Urinary bladder (tissue), 4 donors: ENCODE data around the gene ITPK1. TPM values are rescaled to one million over a fixed set of nuclear protein-coding genes. Genes with fewer than 3 reads are reported as not detected.

ENCODE experiments used
- DNase-seq: peaks from one replicate; pipeline ENCODE4 v3.0.0-alpha.2; 2015; ENCODE audit errors: extremely low spot score
- H3K27ac ChIP-seq: one replicate; pipeline ENCODE4 v1.5.1; 2013; ENCODE audit warnings: low read depth, mild to moderate bottlenecking, moderate library complexity
- H3K36me3 ChIP-seq: one replicate; pipeline ENCODE4 v1.6.1; 2013; ENCODE audit warnings: mild to moderate bottlenecking, moderate library complexity; ENCODE audit not compliant: insufficient read depth
- H3K4me1 ChIP-seq: one replicate; pipeline ENCODE4 v1.6.1; 2013; ENCODE audit warnings: mild to moderate bottlenecking, moderate library complexity; ENCODE audit not compliant: insufficient read depth
- H3K4me3 ChIP-seq: one replicate; pipeline ENCODE4 v1.5.1; 2013; ENCODE audit warnings: low read depth, low read length
- WGBS: extraction: QIAGEN DNeasy Blood & Tissue Kit; methylation state at CpG from one replicate; pipeline ENCODE4 v1.1.7; 2013; 5-methylcytosine and 5-hydroxymethylcytosine counted together
- polyA plus RNA-seq: library from polyadenylated mRNA; stranded (reverse); fragments of 200-250 nt; gene quantifications from one replicate; pipeline ENCODE4 v1.2.3, GENCODE V29; 2013
- total RNA-seq: library from RNA; depleted of rRNA; stranded (reverse); fragments of >200 nt; gene quantifications from one replicate; pipeline ENCODE4 v1.2.3, GENCODE V29; 2014
- donor health status: healthy with polysubstance abuse.
- donor health status: healthy.

Gene ITPK1
- total and polyA plus RNA-seq, 2 donors = 15.8 to 109 TPM

DNA sequence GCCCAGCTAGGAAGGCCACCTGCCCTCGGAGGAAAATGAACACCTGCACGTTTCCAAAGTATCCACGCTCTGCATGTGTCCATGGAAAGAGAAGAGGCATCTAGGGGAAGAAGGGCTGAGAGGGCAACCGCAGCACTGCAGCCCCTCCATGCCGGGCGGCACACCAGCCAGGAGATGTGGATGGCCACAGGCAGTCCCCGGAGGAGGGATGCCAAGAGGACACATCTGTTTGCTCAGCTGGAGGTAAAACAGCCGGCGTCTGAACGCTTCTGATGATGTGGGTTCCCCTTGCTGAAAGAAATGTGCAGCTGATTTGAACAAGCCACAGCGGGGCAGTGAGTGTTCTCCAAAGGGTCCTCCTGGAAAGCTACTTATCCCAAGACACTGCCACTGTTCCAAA, 158.8 kb downstream of the ITPK1 start:
- DNase-seq = no peak
- Histone ChIP-seq H3K36me3 (peaks cover 4% of the 10 kb centered on the region), H3K4me3 (no peak overlapping the region), H3K4me1 (no peaks in the 10 kb centered on the region), H3K27ac (no peak overlapping the region)
- WGBS = 89% methylated on average over 11 of the region's 11 CpGs

DNA sequence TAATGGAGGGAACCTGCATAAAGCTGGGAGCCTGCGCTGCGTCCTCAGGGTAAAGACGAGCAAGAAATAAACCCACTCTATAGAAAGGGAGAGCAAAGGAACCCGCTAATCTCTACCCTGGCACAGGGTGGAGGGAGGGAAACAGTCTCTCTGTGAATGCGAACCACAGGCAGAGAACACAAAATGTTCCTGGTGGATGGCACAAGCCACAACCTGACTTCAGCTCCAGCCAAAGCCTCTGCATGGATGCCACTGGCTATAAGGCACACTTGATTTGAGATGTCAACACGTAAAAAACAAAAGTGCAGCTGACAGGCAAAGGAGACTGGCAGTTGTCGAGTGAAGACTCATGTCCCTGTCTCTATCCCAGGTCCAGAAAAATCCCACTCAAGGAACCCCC, 160.3 kb downstream of the ITPK1 start:
- Histone ChIP-seq H3K36me3 (peaks cover 4% of the 10 kb centered on the region), H3K4me1 (no peaks in the 10 kb centered on the region), H3K27ac (no peak overlapping the region), H3K4me3 (no peak overlapping the region)
- WGBS = 96% methylated on average over 7 of the region's 7 CpGs
- DNase-seq = no peak

DNA sequence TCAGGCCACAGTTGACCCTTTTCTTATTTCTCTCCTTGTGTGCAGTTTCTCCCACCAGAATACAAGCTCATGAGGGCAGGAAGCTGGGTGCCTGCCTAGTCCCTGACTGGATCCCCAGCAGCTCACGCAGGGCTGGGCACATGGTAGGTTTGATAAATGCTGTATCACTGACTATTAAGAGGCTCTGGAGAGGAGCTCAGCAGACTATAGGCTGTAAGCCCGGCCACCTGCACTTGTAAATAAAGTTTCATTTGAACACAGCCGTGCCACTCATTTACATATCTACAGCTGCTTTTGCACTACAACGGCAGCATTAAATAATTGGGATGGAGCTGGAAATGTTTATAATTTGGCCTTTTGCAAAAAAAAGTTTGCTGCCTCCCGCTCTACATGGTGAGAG, 160.8 kb downstream of the ITPK1 start:
- Histone ChIP-seq H3K4me1 (no peaks in the 10 kb centered on the region), H3K27ac (no peak overlapping the region), H3K4me3 (no peak overlapping the region), H3K36me3 (peaks cover 4% of the 10 kb centered on the region)
- WGBS = 83% methylated on average over 5 of the region's 5 CpGs
- no peak for DNase-seq

DNA sequence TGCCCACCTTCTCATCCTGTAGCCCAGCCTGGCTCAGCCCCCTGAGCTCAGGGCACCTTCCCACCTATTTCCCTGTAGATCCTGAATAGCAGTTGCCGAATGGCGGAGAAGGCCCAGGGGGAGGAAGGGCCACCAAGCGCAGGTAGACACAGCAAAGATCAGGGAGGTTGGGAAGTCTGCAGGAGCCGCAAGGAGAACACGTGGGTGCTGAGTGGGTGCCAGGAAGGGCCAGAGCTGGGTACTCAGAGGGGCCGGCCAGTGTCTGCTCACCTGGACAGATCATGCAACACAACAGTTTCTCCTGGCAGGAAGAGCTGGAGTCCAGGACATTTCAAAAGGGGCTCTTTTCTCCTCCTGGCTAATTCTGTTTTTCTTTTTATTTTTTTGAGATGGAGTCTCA, 162.2 kb downstream of the ITPK1 start:
- 91% methylated on average over 6 of the region's 6 CpGs for WGBS
- Histone ChIP-seq H3K4me1 (no peaks in the 10 kb centered on the region), H3K36me3 (no peaks in the 10 kb centered on the region), H3K4me3 (no peak overlapping the region), H3K27ac (no peak overlapping the region)
- no peak for DNase-seq

DNA sequence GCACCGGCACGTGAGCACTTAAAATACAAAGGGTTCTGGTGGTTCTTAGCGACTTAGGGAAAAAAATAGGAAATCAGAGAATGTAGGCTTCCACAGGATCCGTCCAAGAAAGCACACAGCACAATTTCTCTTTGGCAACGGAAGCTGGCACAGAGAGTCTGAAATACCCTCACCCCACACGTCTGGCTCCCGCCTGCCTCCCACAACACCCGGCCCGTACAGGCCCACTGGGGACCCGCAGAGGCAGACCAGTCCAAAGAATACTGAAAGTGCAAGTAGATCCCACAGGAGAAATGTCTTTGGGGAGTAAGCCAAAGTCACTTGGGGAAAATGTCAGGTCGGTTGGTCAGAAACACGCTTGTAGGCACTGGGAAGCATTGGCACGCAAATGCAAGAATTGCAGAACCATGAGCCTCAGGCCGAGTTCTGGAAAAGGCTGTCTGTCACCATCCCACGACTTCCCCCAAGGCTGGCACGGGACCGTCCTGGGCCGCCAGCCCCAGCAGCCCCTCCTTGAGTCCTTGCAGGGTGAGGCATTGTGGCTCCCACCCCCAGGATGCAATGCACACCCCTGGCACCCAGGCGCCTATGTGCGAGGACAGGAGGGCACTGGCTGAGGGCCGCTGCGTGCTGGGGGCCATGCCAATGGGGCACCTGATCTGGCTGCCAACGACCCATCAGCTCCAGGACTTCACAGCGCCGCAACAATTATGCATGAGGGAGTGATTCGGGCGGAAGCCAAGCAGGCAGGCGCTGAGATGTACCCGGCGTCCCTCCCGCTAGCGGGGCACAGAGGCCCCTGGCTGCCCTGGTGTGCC, 163.0 kb downstream of the ITPK1 start:
- DNase-seq = no peak
- no peaks in the 10 kb centered on the region for H3K4me1 ChIP-seq
- no peaks in the 10 kb centered on the region for H3K36me3 ChIP-seq
- no peak overlapping the region for H3K4me3 ChIP-seq
- WGBS = 89% methylated on average over 32 of the region's 32 CpGs
- H3K27ac ChIP-seq = no peak overlapping the region

DNA sequence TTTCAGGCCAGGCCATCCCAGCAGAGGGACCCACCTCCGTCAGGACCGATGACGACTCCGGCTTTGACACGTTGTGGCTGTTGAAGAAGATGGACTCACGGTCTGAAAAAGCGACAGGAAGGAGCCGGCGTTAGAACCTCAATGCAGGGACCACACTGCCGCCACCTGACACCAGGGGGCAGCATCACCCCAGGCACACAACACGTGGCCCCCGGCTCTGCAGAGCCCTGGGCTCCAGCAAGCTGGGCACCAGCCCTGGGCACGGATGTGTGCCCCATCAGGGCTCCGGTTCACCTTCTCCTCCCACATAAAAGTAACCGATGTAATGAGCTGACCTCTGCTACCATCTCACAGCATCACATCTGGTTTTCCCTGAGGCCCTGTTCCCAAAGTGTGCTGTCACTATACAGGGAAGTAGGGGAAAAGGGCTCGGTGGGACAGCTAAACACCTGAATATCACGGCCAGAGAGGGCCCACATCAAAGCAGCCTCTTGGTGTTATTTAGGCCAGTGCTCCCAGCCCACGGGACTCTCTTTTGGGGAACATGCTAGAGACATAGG, 163.7 kb downstream of the ITPK1 start:
- no peaks in the 10 kb centered on the region for H3K36me3 ChIP-seq
- WGBS = 17% methylated on average over 18 of the region's 18 CpGs
- H3K4me1 ChIP-seq = no peaks in the 10 kb centered on the region
- DNase-seq = no peak
- H3K27ac ChIP-seq = no peak overlapping the region
- H3K4me3 ChIP-seq = no peak overlapping the region

DNA sequence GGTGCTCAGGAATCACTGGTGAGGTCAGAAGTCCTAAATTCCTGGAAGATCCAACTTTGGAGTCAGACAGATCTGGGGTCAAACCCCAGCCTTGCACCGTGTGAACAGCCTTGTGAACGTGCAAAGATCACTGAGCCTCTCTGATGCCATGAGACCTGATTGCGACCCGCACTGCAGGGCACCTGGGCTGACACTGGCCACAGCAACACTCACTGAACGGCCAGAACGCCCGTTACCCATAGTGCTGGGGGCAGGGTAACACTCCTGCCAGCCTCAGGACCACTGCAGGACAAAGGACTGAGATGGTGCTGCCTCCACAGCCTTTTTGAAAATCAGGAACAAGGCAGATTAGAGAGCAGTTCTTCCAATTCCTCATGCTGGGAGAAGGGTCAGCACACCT, 164.5 kb downstream of the ITPK1 start:
- Histone ChIP-seq H3K4me1 (no peaks in the 10 kb centered on the region), H3K27ac (no peak overlapping the region), H3K36me3 (no peaks in the 10 kb centered on the region), H3K4me3 (no peak overlapping the region)
- 92% methylated on average over 7 of the region's 7 CpGs for WGBS
- no peak for DNase-seq

DNA sequence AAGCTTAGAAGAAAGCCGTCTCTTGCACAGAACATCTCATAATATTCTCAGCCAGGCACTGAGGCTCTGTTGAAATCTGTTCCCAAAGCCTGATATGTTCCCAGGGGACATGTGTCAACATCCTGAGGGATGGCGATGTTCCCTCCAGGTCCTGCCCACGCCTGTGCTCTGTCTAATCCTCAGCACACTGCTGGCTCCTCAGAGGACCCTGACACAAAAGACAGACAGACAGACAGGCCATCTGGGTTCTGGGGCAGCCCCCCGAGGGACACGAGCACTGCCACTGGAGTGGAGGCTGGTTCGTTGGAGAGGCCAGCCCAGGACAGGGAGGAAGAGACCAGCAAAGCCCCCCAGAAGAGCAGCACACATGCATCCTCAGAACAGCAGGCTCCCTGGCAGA, 165.0 kb downstream of the ITPK1 start:
- 80% methylated on average over 6 of the region's 6 CpGs for WGBS
- no peak for DNase-seq
- H3K27ac ChIP-seq = no peak overlapping the region
- no peaks in the 10 kb centered on the region for H3K4me1 ChIP-seq
- no peaks in the 10 kb centered on the region for H3K36me3 ChIP-seq
- no peak overlapping the region for H3K4me3 ChIP-seq

DNA sequence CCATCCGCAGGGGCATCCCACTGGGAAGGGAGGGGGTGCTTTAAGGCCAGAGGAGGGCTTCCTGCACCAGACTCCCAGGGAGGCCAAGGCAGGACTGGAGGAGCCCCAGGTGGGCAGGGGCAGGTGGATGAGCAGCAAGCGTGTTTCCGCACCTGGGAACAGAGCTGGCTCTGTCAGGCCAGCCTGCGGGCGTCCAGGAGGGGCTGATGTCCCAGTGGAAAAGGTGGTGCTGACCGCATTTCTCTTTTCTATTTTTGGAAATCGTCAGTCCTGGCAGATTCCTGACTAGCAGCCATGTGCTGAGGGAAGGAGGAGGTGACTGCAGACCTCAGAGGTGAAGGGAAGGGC, 165.6 kb downstream of the ITPK1 start:
- WGBS = 81% methylated on average over 7 of the region's 7 CpGs
- H3K4me1 ChIP-seq = no peaks in the 10 kb centered on the region
- DNase-seq = no peak
- H3K4me3 ChIP-seq = no peak overlapping the region
- H3K27ac ChIP-seq = no peak overlapping the region
- no peaks in the 10 kb centered on the region for H3K36me3 ChIP-seq

DNA sequence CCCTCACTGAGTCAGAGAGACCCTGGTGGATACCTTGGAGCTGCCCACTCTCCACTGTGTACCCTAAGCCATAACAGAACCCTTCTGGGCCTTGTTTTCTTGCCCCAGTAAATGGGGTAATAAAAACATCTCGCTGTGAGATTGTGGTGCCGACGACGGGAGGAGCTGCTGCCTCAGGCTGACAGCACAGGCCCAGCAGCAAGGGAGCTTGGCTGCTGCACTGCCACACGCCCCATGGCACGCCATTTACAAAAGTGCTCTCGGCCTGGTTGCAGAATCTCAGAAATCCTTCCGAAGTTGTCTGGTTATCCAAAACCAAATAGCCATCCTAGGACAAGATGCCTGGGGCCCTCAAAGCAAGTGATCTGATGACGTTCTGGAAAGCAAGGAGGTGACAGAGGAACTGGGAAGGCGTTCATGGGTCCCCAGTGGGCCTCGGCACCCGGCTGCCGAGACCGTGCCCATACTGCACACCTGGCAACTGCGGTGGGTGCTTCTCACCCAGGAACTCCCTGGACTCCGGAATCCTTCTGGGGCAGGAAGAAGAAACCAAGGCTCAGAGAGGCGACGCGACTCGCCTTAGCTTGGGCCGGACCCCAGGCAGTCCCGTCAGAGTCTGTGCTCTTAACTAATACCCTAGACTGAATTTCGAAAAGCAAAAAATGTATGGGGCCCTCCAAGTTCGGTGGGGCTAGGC, 166.1 kb downstream of the ITPK1 start:
- Histone ChIP-seq H3K4me1 (no peaks in the 10 kb centered on the region), H3K36me3 (no peaks in the 10 kb centered on the region), H3K4me3 (no peak overlapping the region), H3K27ac (no peak overlapping the region)
- DNase-seq = no peak
- WGBS = 92% methylated on average over 24 of the region's 24 CpGs

DNA sequence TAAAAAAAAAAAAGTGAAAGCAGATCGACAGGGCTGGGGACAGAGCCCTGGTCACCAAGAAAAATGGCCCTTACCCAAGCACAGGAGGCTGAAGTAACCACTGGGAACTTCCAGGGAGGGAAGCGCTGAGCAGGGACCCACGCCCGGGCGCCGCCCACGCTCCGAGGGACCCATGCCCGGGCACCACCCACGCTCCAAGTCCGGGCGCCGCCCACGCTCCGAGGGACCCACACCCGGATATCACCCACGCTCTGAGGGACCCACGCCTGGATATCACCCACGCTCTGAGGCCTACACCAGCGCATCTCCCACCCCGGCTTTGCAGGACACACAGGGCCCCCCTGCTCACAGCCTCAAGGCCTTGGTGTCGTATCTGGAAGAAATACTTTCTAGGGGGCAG, 167.1 kb downstream of the ITPK1 start:
- H3K36me3 ChIP-seq = no peaks in the 10 kb centered on the region
- WGBS = 93% methylated on average over 22 of the region's 22 CpGs
- DNase-seq = no peak
- H3K27ac ChIP-seq = no peak overlapping the region
- H3K4me3 ChIP-seq = no peak overlapping the region
- no peaks in the 10 kb centered on the region for H3K4me1 ChIP-seq

DNA sequence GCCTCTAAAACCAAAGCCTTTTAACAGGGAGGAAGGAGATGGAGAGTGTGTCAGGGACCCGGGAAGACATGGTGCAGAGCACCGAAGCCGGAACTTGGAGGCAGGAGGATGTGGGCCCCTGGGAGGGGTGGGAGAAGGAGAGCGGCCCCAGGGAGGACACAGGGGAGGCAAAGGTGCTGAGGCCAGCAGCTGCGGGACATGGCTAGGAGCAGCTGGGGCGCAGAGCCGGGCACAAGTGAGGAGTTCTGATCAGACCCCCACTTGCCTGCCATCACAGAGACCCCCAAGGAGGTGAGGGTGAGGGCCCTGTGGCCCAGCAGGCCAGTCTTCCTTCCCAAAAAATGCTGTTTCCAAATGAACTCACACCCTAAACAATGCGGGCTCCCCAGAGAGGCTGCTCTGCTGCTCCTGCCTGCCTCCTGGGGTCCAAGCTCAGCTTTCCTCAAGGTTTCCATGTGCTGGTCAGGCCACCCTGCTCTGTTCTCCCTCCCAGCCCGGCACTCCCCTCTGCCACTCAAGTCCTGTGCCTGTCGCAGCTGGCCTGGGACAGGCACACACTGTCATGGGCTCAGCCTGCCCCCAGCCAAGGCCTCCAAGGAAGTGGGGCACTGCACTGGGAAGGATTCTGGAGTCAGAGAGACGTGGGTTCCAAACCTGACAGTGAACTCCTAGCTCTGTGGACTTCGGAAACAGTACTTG, 168.7 kb downstream of the ITPK1 start:
- H3K36me3 ChIP-seq = no peaks in the 10 kb centered on the region

DNA sequence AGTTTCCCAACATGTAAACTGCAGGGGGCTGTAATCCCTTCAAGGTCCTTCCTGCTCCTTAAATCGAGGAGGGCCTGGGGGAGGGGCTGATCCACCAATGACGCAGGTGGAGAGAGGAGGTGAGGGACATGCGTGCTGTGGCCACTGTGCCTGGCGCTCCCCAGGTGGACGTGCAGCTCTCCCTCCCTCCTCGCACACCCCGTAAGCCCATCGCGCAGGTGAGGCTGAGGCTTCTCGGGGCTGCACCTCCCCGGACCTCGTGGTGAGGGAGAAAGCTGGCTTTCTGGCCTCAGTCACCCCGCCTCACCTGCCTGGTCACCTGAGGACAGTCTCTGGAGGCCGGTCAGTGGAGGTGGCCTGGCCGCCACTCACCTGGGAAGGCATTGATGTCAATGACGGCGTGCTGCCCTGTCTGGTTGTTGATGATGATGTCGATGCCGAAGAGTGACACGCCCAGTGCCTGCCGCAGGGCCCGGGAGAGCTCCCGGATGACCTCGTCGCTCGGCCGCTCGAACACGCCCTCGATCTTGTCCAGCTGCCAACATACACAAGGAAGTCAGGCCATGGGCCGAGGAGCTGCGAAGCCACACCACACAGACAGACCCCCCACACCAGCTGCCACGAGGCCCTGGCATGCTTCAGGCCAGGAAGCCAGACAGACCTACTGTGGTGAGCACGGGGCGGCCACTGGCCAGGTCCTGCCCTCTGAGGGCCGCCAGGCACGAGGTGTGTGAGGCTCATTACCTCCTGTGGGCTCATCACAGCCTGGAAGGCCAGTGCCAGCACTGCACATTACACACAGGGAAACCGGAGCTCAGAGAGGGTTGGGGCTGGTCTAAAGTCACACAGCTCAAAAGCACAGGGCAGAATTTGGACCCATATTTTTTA, 169.5 kb downstream of the ITPK1 start:
- Histone ChIP-seq H3K4me1 (no peaks in the 10 kb centered on the region), H3K27ac (no peak overlapping the region), H3K36me3 (no peaks in the 10 kb centered on the region), H3K4me3 (no peak overlapping the region)
- WGBS = 66% methylated on average over 38 of the region's 38 CpGs
- DNase-seq = no peak

More for the DNA sequence above, 168.7 kb downstream of the ITPK1 start:
- Histone ChIP-seq H3K27ac (no peak overlapping the region), H3K4me1 (no peaks in the 10 kb centered on the region), H3K4me3 (no peak overlapping the region)
- no peak for DNase-seq
- WGBS = 91% methylated on average over 12 of the region's 12 CpGs
